AG09319 (cell line): ENCODE measurements around the gene FAR2.
"Not testable (repeated sequence)": the region's sequence is repeated elsewhere in the genome, so short reads cannot be mapped to it uniquely, and the experiment has no call there.

Source experiments
- DNase-seq: peaks from one replicate; pipeline ENCODE4 v3.0.0-alpha.2; 2010; ENCODE audit warnings: low read depth; ENCODE audit errors: extremely low read depth
- CTCF ChIP-seq: IDR thresholded peaks from 2 replicates; pipeline ENCODE4 v1.5.1; 2011; ENCODE audit warnings: low read depth, mild to moderate bottlenecking, inconsistent platforms, low read length, moderate library complexity

The FAR2 gene

DNA sequence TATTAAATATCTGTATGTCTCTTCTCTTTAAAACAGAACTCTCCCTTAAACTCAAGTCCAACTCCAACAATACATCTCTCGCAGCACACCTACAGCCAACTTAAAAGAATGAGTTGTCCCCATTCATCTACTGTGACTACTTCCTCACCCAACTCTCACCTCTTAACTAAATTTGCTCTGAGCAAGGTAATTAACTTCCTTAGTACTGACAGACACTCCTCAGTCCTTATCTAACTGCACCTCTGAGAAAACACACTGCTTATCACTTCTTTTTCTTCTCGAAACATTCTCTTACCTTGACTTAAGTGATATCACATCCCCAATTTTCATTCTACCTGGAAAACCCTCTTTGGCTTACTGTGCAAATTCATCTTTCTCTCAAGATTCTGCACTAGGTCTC, 224.9 kb downstream of the FAR2 start:
- no peak for TF ChIP-seq CTCF

GRCh38 chr12:29374913-29375312, 225.8 kb downstream of the FAR2 start:
- no peak for TF ChIP-seq CTCF
- no peak for DNase-seq

More for the DNA sequence above, 224.9 kb downstream of the FAR2 start:
- DNase-seq: no peak

DNA sequence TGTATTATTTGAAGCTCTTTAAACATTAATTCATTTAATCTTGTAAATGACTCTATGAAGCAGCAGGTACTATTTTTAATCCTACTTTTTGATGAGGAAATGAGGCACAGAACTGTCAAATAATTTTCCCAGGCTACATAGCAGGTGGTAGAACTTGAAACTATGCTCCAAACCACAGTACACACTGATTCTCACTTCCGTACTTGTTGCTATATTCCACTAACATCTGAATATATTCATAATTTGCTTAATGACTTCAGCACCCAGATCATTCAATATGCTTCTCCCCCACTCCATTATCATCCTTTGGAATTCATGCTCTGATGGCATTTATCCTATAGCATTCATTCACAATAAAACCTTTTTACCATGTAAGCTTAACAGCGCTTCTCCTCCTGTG, 227.0 kb downstream of the FAR2 start:
- no peak for DNase-seq
- TF ChIP-seq CTCF: no peak

DNA sequence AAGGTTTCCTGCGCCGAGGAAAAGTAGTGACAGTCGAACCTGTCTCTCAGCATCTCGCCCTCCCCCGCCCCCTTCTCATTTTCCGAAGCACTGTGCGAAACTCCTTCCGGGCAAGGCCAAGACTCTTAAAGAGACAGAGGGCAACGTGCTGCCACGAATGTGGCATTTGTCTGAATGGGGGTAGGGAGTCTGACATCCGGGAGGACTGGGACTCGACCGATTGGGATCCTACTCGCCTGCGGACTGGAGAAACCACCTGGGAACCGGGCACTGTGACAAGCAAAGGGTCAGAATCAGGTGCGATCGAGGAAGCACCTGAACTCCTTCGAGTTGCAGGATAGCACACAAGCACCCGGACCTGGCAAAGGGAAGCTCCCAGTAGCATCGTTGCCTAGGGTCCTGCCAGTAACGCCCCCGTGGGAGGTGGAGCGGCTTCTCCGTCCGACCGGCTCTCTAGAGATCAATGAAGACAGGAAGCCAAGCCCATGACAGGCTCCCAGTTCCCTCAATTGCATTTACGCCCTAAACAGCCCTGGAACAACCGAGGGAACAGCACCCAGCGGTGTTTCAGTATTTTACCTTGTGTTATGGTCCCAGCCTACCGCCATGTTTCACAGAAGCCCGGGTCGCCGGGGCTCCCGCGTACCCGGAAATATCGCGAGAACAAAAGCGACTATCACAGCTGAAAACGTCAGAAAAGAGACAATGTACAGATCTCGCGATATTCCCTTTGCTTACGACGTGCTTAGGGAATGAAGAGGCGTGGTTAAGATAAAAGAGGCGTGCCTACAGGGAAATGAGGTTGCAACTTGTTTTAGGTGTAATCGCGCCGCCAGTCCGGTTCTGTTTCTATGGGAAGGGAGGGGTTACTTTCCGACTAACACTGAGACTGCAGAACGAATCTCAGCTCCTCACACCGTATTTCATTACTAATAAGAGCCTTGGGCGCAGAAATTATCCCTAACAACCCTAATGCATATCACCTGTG, 231.8 kb downstream of the FAR2 start, which contains the start of gene ERGIC2:
TSS of gene ERGIC2 (minus strand) at position 637 of the 988 bp plus-strand sequence. CDS start 9,539 bp downstream, outside the sequence.
- TF ChIP-seq CTCF: no peak
- DNase-seq: peak; percentile 97

DNA sequence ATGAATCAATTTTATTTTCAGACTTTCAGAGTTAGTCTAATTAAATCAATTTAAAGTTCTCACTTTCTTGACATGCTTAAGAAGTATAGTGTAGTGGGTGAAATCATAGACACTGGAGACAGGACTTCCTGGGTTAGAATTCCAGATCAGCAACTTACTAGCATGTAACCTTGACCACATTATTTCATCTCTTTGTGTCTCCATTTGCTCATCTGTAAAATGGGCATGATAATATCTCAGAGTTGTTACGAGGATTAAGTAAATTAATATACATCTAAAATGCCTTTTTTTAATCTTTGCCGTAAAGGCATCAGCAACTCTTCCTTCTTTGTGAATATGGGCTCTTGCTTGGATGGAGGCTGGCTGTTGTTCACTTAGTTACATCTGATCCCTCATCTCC, 233.2 kb downstream of the FAR2 start:
- DNase-seq: no peak
- TF ChIP-seq CTCF: no peak

GRCh38 chr12:29385194-29385593, 236.1 kb downstream of the FAR2 start:
- not testable (repeated sequence) for DNase-seq
